DOHH2 (cell line): ENCODE data around the gene GFRA1.

ENCODE experiments used
- H3F3A ChIP-seq: fragments of 200-600 bp; sonication (generic), shearing (Covaris generic); 2 replicates; pipeline ENCODE4 v1.6.0; 2016; ENCODE audit warnings: antibody characterized with exemption, mild to moderate bottlenecking; ENCODE audit not compliant: control insufficient read depth, insufficient read depth
- H3K27ac ChIP-seq: fragments of 200-600 bp; sonication (generic); 2 replicates; pipeline ENCODE4 v1.5.1; 2014; ENCODE audit warnings: low read depth, mild to moderate bottlenecking, low read length, moderate library complexity
- H3K27me3 ChIP-seq: fragments of 200-600 bp; sonication (generic); 2 replicates; pipeline ENCODE4 v1.6.1; 2014; ENCODE audit warnings: mild to moderate bottlenecking, low read length, mixed read lengths; ENCODE audit not compliant: control insufficient read depth
- H3K36me3 ChIP-seq: fragments of 200-600 bp; sonication (generic); 2 replicates; pipeline ENCODE4 v1.6.1; 2014; ENCODE audit warnings: mild to moderate bottlenecking, low read length, moderate library complexity, mixed read lengths; ENCODE audit not compliant: control insufficient read depth
- H3K4me1 ChIP-seq: fragments of 200-600 bp; sonication (generic); 2 replicates; pipeline ENCODE4 v1.6.1; 2014; ENCODE audit warnings: mild to moderate bottlenecking, low read length, mixed read lengths; ENCODE audit not compliant: control insufficient read depth
- H3K4me2 ChIP-seq: fragments of 200-600 bp; sonication (generic); 2 replicates; pipeline ENCODE4 v1.6.0; 2014; ENCODE audit warnings: mild to moderate bottlenecking, low read length, moderate library complexity
- H3K4me3 ChIP-seq: fragments of 200-600 bp; sonication (generic); 2 replicates; pipeline ENCODE4 v1.5.1; 2014; ENCODE audit warnings: mild to moderate bottlenecking, low read length, mixed read lengths
- H3K79me2 ChIP-seq: fragments of 200-600 bp; sonication (generic); 2 replicates; pipeline ENCODE4 v1.6.1; 2014; ENCODE audit warnings: mild to moderate bottlenecking, low read length, mixed read lengths; ENCODE audit not compliant: control insufficient read depth
- H3K9me2 ChIP-seq: fragments of 200-600 bp; sonication (generic); replicated peaks from 2 replicates; pipeline ENCODE4 v1.6.1; 2014; ENCODE audit warnings: mild to moderate bottlenecking, low read length, mixed read lengths; ENCODE audit not compliant: control insufficient read depth
- H3K9me3 ChIP-seq: fragments of 200-600 bp; sonication (generic); 2 replicates; pipeline ENCODE4 v1.6.1; 2014; ENCODE audit warnings: antibody characterized with exemption, low read length, mixed read lengths; ENCODE audit not compliant: control insufficient read depth, insufficient read depth
- H4K20me1 ChIP-seq: fragments of 200-600 bp; sonication (generic); 2 replicates; pipeline ENCODE4 v1.6.0; 2014; ENCODE audit warnings: low read depth, mild to moderate bottlenecking, antibody characterized with exemption, low read length, moderate library complexity; ENCODE audit not compliant: control insufficient read depth, insufficient read depth
- CTCF ChIP-seq: fragments of 200-600 bp; sonication (generic); IDR thresholded peaks from one replicate; pipeline ENCODE4 v1.5.1; 2014; ENCODE audit warnings: antibody characterized with exemption, mild to moderate bottlenecking, low read depth, low read length; ENCODE audit not compliant: poor library complexity, severe bottlenecking
- EZH2phosphoT487 ChIP-seq: fragments of 200-600 bp; sonication (generic); IDR thresholded peaks from 2 replicates; pipeline ENCODE4 v1.6.1; 2017; ENCODE audit warnings: borderline replicate concordance, mild to moderate bottlenecking, antibody characterized with exemption, low read length, moderate library complexity, mixed read lengths

GFRA1 gene

GRCh38 chr10:116120688-116121455, 152.1 kb downstream of the GFRA1 start:
- Histone ChIP-seq H3K27ac (no peak overlapping the region), H3F3A (no peaks in the 10 kb centered on the region), H3K4me2 (no peak overlapping the region), H3K79me2 (no peaks in the 10 kb centered on the region), H3K27me3 (no peaks in the 10 kb centered on the region), H3K9me3 (no peaks in the 10 kb centered on the region), H3K36me3 (no peaks in the 10 kb centered on the region), H3K4me3 (no peak overlapping the region), H3K9me2 (no peaks in the 10 kb centered on the region), H4K20me1 (no peaks in the 10 kb centered on the region), H3K4me1 (no peaks in the 10 kb centered on the region)
- TF ChIP-seq EZH2phosphoT487 = no peak
- TF ChIP-seq CTCF = peak; percentile 45

GRCh38 chr10:116118847-116119246, 154.2 kb downstream of the GFRA1 start:
- no peaks in the 10 kb centered on the region for H3K9me2 ChIP-seq
- H3K4me2 ChIP-seq = no peak overlapping the region
- no peaks in the 10 kb centered on the region for H4K20me1 ChIP-seq
- no peak overlapping the region for H3K4me3 ChIP-seq
- no peaks in the 10 kb centered on the region for H3K79me2 ChIP-seq
- H3K27ac ChIP-seq = no peak overlapping the region
- H3K27me3 ChIP-seq = no peaks in the 10 kb centered on the region
- H3K9me3 ChIP-seq = no peaks in the 10 kb centered on the region
- TF ChIP-seq EZH2phosphoT487 (no peak), CTCF (no peak)
- no peaks in the 10 kb centered on the region for H3K4me1 ChIP-seq
- no peaks in the 10 kb centered on the region for H3F3A ChIP-seq
- no peaks in the 10 kb centered on the region for H3K36me3 ChIP-seq

- Histone ChIP-seq H3K4me2 (no peak overlapping the region), H3K36me3 (no peaks in the 10 kb centered on the region), H3K27ac (no peak overlapping the region), H3K79me2 (no peaks in the 10 kb centered on the region), H3K9me2 (no peaks in the 10 kb centered on the region), H3K9me3 (no peaks in the 10 kb centered on the region), H3K4me1 (no peaks in the 10 kb centered on the region), H3K4me3 (no peak overlapping the region), H4K20me1 (no peaks in the 10 kb centered on the region), H3K27me3 (no peaks in the 10 kb centered on the region), H3F3A (no peaks in the 10 kb centered on the region)
- TF ChIP-seq EZH2phosphoT487 (no peak), CTCF (no peak)
Observed at GRCh38 chr10:116115797-116116196, 157.2 kb downstream of the GFRA1 start.
